ENCODE measurements around the gene PIK3C2A. TPM values are rescaled to one million over a fixed set of nuclear protein-coding genes. Genes with fewer than 3 reads are reported as not detected.

Gene PIK3C2A
- polyA plus RNA-seq, 2 of the 4 experiments (the other 2 are of a cell fraction), result 30.7 to 51.0 TPM

DNA sequence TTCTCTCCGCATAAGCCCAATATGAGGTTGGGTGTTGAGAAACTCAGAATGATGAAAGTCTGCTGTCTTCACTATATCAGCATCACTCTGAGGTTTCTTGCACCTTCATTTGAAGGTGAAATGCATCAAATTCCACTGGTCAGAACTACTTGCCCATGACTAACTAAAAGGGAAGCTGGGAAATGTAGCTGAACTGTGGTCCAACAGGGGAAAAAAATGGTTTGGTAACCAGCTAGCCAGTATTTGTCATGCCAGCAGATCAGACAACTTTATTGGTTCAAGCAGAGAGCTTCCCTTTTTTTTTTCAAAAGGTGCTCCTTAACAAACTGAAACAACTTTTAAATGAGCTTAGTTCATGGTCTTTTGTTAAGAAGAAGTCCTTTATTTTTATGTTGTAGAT lies 14.2 kb upstream of the PIK3C2A start:
- DNase-seq (ENCODE audit: low read depth in 1 of 2, low spot score in 1 of 2), result no peak
- FAIRE-seq, result no peak
- ChIA-PET CTCF (interaction anchor here (0.6 to 4.1 kb wide), 5 partner anchors 8 to 406 kb away, joined by 3 to 31 read pairs (median 5); no protein-coding TSS in a partner anchor), POLR2A (interaction anchor here (0.6 to 1.1 kb wide), 4 partner anchors 13 to 293 kb away, joined by 3 to 7 read pairs (median 4); partner anchors contain the start of gene PIK3C2A)
- no peak overlapping the region for H3K4me3 ChIP-seq
- TF ChIP-seq NPAS2 (CRISPR knock-in tag; IDR thresholded peaks at IDR 0.05; ENCODE audit: borderline replicate concordance), result no peak
- TF ChIP-seq BHLHE40 (IDR thresholded peaks at IDR 0.05; ENCODE audit: low read depth, low read length), result no peak
- TF ChIP-seq SMC3 (IDR thresholded peaks at IDR 0.05), result no peak
- TF ChIP-seq, protein P1, sequence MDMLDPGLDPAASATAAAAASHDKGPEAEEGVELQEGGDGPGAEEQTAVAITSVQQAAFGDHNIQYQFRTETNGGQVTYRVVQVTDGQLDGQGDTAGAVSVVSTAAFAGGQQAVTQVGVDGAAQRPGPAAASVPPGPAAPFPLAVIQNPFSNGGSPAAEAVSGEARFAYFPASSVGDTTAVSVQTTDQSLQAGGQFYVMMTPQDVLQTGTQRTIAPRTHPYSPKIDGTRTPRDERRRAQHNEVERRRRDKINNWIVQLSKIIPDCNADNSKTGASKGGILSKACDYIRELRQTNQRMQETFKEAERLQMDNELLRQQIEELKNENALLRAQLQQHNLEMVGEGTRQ (IDR thresholded peaks at IDR 0.05), result no peak
- TF ChIP-seq KDM5A (IDR thresholded peaks at IDR 0.05), result no peak
- TF ChIP-seq, protein P2, sequence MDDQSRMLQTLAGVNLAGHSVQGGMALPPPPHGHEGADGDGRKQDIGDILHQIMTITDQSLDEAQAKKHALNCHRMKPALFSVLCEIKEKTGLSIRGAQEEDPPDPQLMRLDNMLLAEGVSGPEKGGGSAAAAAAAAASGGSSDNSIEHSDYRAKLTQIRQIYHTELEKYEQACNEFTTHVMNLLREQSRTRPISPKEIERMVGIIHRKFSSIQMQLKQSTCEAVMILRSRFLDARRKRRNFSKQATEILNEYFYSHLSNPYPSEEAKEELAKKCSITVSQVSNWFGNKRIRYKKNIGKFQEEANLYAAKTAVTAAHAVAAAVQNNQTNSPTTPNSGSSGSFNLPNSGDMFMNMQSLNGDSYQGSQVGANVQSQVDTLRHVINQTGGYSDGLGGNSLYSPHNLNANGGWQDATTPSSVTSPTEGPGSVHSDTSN (IDR thresholded peaks at IDR 0.05), result no peak
- 0 out of 6 replicates have a peak, but pooled peaks of 1 of the 2 experiments have one; percentile 36 for ATAC-seq
- no peak overlapping the region for H3K4me2 ChIP-seq
- H3K27ac ChIP-seq, result no peak overlapping the region
- H3K9me3 ChIP-seq, result no peaks in the 10 kb centered on the region
- 100% methylated on average over 1 of the region's 1 CpG for WGBS (ENCODE audit: missing lambda C conversion rate)
- H3K4me1 ChIP-seq, result peaks cover 9% of the 10 kb centered on the region; the same call in 2 of the 3 replicates

DNA sequence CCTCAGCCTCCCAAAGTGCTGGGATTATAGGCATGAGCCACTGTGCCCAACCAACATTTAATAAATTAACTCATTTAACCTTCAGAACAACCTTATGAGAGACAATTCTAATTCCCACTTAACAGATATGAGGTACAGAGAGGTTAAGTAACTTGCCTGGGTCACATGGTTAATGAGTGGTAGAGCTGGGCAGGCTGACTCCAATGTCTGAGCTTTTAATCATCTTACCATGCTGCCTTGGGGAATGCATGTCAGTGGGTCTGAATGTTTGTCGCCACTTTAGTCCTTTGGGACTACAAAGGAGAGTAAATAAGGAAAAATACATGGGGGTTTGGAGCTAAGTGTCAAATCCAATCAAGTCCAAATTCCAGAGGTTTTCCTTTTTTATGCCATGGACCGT lies 11.2 kb upstream of the PIK3C2A start:
- H3K4me3 ChIP-seq, result no peak overlapping the region
- no peak overlapping the region for H3K27ac ChIP-seq
- no peak overlapping the region for H3K4me2 ChIP-seq
- DNase-seq (ENCODE audit: low read depth in 1 of 2, low spot score in 1 of 2) (no peak), ATAC-seq (no peak), FAIRE-seq (no peak)
- 59% methylated on average over 2 of the region's 2 CpGs for WGBS (ENCODE audit: missing lambda C conversion rate)
- POLR2A ChIA-PET, result no interaction called here
- H3K9me3 ChIP-seq, result peaks cover 7% of the 10 kb centered on the region; the same call in 2 of the 3 replicates
- TF ChIP-seq MYC (IDR thresholded peaks at IDR 0.05; ENCODE audit: borderline replicate concordance, low read length) (no peak), ZSCAN20 (CRISPR knock-in tag; IDR thresholded peaks at IDR 0.05) (no peak), CHD2 (IDR thresholded peaks at IDR 0.05; ENCODE audit: low read length, partially characterized antibody) (no peak), HOXB13 (CRISPR knock-in tag; IDR thresholded peaks at IDR 0.05; ENCODE audit: low read depth) (no peak), ESRRA (IDR thresholded peaks at IDR 0.05; ENCODE audit: borderline replicate concordance, low read length) (no peak)
- TF ChIP-seq, protein P1 (IDR thresholded peaks at IDR 0.05), result no peak
- TF ChIP-seq, protein P3, sequence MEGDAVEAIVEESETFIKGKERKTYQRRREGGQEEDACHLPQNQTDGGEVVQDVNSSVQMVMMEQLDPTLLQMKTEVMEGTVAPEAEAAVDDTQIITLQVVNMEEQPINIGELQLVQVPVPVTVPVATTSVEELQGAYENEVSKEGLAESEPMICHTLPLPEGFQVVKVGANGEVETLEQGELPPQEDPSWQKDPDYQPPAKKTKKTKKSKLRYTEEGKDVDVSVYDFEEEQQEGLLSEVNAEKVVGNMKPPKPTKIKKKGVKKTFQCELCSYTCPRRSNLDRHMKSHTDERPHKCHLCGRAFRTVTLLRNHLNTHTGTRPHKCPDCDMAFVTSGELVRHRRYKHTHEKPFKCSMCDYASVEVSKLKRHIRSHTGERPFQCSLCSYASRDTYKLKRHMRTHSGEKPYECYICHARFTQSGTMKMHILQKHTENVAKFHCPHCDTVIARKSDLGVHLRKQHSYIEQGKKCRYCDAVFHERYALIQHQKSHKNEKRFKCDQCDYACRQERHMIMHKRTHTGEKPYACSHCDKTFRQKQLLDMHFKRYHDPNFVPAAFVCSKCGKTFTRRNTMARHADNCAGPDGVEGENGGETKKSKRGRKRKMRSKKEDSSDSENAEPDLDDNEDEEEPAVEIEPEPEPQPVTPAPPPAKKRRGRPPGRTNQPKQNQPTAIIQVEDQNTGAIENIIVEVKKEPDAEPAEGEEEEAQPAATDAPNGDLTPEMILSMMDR (IDR thresholded peaks at IDR 0.05), result no peak
- TF ChIP-seq, protein P4, sequence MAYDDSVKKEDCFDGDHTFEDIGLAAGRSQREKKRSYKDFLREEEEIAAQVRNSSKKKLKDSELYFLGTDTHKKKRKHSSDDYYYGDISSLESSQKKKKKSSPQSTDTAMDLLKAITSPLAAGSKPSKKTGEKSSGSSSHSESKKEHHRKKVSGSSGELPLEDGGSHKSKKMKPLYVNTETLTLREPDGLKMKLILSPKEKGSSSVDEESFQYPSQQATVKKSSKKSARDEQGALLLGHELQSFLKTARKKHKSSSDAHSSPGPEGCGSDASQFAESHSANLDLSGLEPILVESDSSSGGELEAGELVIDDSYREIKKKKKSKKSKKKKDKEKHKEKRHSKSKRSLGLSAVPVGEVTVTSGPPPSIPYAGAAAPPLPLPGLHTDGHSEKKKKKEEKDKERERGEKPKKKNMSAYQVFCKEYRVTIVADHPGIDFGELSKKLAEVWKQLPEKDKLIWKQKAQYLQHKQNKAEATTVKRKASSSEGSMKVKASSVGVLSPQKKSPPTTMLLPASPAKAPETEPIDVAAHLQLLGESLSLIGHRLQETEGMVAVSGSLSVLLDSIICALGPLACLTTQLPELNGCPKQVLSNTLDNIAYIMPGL (CRISPR knock-in tag; IDR thresholded peaks at IDR 0.05; ENCODE audit: borderline replicate concordance), result no peak
- CTCF ChIA-PET, result interaction anchor here (1.0 to 4.1 kb wide), 4 partner anchors 11 to 310 kb away, joined by 3 to 31 read pairs (median 3); partner anchors contain the start of gene KCNJ11
- peaks cover 9% of the 10 kb centered on the region; the same call in 2 of the 3 replicates for H3K4me1 ChIP-seq

DNA sequence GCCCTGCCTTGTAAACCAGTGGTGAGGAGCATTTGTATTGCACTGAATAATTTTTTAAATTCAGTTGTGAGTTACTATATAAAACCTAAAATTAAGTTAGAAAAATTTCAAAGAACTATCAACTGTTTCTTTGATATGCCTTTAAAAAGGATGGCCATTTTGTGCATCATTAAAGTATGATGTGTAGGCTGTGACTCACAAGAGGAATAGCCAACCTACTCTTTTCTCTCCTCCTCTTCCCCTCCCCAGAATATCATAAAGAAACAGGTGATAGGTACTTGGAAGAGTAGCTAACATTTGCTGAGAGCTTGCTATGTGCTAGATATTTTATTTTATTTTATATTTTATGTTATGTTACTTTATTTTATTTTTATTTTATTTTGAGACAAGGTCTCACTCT lies 10.6 kb upstream of the PIK3C2A start:
- POLR2A ChIA-PET, result no interaction called here
- peaks cover 8% of the 10 kb centered on the region; the same call in 2 of the 3 replicates for H3K9me3 ChIP-seq
- FAIRE-seq, result no peak
- no peak for DNase-seq (ENCODE audit: low read depth in 1 of 2, low spot score in 1 of 2)
- no peak overlapping the region for H3K4me3 ChIP-seq
- H3K27ac ChIP-seq, result no peak overlapping the region
- CTCF ChIA-PET, result interaction anchor here (1.1 to 4.1 kb wide), 3 partner anchors 11 to 170 kb away, joined by 3 to 31 read pairs (median 4); partner anchors contain the start of gene KCNJ11
- peaks cover 9% of the 10 kb centered on the region; the same call in 2 of the 3 replicates for H3K4me1 ChIP-seq
- no peak overlapping the region for H3K4me2 ChIP-seq
- no peak for ATAC-seq
- TF ChIP-seq CBX2 (IDR thresholded peaks at IDR 0.05; ENCODE audit: borderline replicate concordance, low read depth) (no peak), ZC3H11A (IDR thresholded peaks at IDR 0.05) (no peak), RCOR1 (IDR thresholded peaks at IDR 0.05; ENCODE audit: low read depth, low read length) (no peak), HEYL (CRISPR knock-in tag; IDR thresholded peaks at IDR 0.05) (no peak), POLR2AphosphoS2 (conservative IDR thresholded peaks at IDR 0.05; ENCODE audit: low read length) (no peak)
- TF ChIP-seq, protein P5, sequence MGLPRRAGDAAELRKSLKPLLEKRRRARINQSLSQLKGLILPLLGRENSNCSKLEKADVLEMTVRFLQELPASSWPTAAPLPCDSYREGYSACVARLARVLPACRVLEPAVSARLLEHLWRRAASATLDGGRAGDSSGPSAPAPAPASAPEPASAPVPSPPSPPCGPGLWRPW (IDR thresholded peaks at IDR 0.05), result no peak
